AML-193 (cell line): ENCODE results near the gene TRIM23.

ENCODE experiments used
- DNase-seq, 2 experiments: peaks; one replicate each; lab custom pipeline; 2025; lab: John Stamatoyannopoulos, UW

Gene TRIM23

DNA sequence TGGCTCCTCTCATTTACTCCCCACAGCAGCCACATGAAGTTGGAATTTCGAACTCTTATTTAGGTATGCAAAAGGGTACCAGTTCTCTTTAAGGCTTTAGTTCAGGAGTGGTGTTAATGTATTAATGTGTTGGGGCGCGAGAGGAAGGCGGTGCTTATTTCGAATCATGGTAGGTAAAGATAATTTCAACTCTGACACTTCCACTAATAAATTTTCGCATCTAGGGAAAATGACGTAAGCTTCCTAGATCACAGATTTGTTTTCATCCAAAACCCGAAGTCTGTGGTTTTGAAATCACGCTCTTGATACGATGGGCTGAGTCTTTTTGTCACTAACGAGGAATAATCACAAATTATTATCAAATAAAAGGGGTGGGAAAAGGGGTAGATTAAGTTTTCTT, 60.4 kb downstream of the TRIM23 start:
- no peak for DNase-seq

DNA sequence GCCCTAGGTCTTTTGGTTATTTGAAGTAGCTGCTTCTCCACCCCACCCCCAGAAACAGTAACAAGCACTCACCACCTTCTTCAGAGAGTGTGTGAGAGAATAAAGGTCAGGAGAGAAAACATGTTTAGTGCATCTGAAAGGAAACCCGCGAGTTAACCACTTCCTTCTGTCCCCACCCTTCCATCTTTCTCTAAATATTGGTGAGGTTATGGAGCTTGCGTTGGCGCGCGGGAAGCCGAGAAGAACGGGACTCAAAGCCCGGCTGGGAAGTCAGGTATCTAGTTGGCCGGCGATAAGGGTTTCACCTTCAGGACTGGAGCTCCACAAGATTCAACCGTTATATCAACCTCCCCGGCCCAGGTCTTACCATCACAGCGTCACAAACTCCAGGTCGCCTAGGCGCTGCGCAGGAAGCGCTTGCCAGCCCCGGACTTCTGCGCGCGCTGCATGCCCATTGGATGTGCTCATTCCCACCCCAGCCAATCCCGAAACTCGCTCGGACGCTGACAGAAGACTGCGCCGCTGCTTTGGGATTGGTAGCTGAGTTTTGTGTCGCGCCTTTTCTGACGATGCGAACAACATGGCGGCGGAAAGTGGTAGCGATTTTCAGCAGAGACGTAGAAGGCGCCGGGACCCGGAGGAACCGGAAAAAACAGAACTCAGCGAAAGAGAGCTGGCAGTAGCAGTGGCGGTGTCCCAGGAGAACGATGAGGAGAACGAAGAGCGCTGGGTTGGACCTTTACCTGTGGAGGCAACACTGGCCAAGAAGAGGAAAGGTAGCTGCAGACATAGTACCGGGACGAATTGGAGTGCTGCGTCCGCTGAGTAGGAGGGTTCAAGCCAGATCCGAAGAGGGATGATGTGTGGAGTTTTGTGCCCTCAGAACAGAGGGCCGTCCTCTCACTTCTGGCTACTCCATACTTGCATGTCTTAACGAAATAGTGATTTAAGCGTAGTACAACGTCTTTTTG, 61.1 kb downstream of the TRIM23 start, which contains the start of the genes CENPK and PPWD1:
CENPK (minus strand) TSS at position 438 of the 971 bp plus-strand sequence. CDS start 8,261 bp downstream, outside the sequence.
PPWD1 (plus strand) TSS at position 566 of the 971 bp plus-strand sequence; CDS start at position 581, 15 bp downstream.
- DNase-seq: peak; percentile 91 to 93

DNA sequence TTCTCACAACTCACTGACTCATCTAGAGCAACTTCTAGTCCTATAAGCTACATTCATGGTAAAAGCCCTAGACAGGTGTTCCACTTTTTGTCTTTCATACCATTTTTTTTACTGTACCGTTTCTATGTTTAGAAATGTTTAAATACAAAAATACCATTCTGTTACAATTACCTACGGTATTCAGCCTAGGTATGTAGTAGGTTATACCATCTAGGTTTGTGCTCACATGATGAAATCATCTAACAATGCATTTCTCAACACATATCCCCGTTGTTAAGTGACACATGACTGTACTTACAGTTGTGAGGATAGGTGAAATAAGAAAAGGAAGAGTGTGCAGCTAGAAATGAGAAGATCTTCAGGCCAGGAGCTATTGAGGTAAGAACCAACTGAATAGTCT, 67.4 kb downstream of the TRIM23 start:
- no peak for DNase-seq

DNA sequence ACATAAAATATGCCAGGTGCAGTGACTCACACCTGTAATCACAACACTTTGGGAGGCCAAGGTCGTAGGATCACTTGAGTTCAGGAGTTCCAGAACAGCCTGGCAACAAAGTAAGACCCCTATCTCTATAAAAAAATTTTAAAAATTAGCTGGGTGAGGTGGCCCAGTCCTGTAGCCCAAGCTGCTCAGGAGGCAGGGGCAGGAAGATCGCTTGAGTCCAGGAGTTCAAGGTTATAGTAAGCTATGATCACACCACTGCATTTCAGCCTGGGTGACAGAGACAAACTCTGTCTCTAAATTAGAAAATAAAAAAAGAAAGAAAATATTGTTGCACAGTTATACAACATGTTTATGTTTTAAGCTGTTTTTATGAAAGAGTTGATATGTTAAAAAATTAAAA, 68.0 kb downstream of the TRIM23 start:
- no peak for DNase-seq

DNA sequence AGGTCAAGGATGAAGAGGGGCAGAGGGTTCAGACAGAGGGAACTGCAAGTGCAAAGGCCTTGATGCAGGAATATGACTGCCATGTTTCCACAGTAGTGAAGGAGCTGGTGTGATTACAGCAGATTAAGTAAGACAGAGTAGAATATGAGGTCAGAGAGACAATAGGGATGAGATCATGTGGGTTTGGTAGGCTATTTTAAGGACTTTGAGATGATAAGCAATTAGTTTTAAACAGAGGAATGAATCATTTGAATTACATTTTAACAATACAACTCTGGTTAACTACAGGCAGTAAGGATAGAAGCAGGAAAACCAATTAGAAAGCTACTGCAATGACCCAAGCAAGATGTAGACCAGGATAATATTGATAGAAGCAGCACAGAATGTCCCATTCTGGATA, 68.8 kb downstream of the TRIM23 start:
- no peak for DNase-seq

DNA sequence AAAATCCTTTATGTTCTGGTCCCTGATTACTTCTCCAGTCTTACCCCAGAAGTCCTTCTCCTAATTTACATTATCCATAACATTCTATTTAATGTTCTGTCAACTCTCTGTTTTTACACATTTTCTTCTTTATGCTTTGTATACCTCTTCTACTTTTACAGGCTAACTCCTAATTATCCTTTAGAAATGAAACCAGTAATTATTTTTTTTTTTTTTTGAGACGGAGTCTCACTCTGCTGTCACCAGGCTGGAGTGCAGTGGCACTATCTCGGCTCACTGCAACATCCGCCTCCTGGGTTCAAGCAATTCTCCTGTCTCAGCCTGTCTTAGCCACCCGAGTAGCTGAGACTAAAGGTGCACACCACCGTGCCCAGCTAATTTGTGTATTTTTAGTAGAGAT, 70.2 kb downstream of the TRIM23 start:
- no peak for DNase-seq

DNA sequence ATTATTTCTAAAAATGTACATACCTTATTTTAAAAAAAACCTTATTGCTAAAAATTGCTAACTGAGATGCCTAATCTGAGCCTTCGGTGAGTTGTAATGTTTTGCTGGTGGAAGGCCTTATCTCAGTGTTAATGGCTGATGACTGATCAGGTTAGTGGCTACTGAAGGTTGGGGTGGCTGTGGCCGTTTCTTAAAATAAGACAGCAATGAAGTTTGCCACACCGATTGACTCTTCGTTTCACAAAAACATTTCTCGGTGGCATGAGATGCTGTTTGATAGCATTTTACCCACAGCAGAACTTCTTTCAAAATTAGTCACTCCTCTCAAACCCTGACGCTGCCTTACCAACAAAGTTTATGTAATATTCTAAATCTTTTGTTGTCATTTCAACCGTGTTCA, 75.9 kb downstream of the TRIM23 start:
- no peak for DNase-seq

DNA sequence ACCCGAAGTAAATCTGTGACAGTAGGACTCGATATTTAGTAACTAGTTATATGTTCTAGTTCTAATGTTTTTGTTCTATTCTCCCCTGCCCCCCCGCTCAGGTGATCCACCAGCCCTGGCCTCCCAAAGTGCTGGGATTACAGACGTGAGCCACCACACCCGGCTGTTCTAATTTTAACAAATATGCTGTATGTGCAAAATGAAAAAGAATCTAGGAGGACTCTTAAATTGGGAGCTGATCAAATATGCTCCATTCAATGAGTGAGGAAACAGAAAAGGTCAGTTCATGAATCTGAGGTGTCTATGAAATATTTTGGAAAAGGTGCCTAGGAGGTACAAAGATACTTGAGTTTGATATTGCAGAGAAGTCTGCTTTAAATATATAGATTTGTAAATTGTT, 78.0 kb downstream of the TRIM23 start:
- DNase-seq: no peak

DNA sequence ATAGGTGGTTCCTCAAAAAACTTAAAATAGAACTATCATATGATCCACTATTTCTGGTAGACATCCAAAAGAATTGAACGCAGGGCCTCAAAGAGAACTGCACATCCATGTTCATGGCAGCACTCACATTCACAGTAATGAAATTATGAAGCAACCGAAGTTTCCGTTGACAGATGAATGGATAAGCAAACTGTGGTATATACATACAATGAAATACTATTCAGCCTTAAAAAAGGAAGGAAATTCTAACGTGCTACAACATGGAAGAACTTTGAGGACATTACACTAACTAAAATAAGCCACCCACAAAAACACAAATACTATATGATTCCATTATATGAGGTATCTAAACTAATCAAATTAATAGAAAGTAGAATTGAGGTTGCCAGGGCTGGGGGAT, 79.7 kb downstream of the TRIM23 start:
- DNase-seq: no peak

DNA sequence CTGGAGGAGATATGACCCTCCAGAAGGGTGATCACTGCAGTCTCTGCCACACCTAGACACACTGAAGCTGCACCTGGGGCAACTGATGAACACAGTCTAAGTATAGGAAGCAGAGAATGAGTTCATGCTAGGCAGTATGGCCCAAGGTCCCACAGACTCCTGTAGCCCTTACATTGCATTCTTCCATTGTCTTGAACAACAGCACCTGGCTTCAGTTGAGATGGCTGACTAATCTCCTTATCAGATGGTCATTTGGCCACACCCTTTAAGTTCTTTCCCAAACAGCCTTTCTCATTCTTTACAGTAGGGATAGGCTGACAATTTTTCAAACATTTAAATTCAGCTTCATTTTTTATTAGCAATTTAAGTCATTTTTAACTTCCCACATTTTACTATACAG, 84.3 kb downstream of the TRIM23 start:
- no peak for DNase-seq
